Keratinocyte (primary cell): Measurements from ENCODE around the gene INTS6L.

Experiments
- CTCF ChIP-seq, 3 experiments: IDR thresholded peaks in 1 of 3; conservative IDR thresholded peaks in 1 of 3; optimal IDR thresholded peaks in 1 of 3; 2 replicates in 2 of 3; 3 replicates in 1 of 3; pipeline versions ENCODE3 to v1.5.1; 2011; ENCODE audit warnings: low read length in 3 of 3, mild to moderate bottlenecking in 3 of 3, moderate library complexity in 2 of 3, control low read depth in 1 of 3, inconsistent platforms in 1 of 3; ENCODE audit not compliant: insufficient read depth in 2 of 3; ENCODE audit errors: extremely low read depth in 1 of 3
- EZH2 ChIP-seq: IDR thresholded peaks from one replicate; pipeline ENCODE4 v1.6.1; 2012; ENCODE audit warnings: inconsistent platforms, mild to moderate bottlenecking, low read length, moderate library complexity

GRCh38 chrX:135557344-135557743 is 36.9 kb downstream of the INTS6L start:
- TF ChIP-seq CTCF (optimal IDR thresholded peaks at IDR 0.05 in 1 of 3, IDR thresholded peaks at IDR 0.05 in 1 of 3, conservative IDR thresholded peaks at IDR 0.05 in 1 of 3; ENCODE audit: extremely low read depth in 1 of 3, insufficient read depth in 2 of 3, low read length in 3 of 3) (no peak), EZH2 (no peak)
